HEK293T (cell line): Measurements from ENCODE around the gene XPO4.

Source experiments
- BHLHE40 ChIP-seq: fragments of 450-650 bp; IDR thresholded peaks from 2 replicates; pipeline ENCODE4 v1.6.1; 2016; ENCODE audit warnings: mild to moderate bottlenecking, moderate library complexity, borderline replicate concordance
- SP1 ChIP-seq: fragments of 450-650 bp; IDR thresholded peaks from 2 replicates; pipeline ENCODE4 v1.6.1; 2017

- no peak for TF ChIP-seq BHLHE40
- no peak for TF ChIP-seq SP1
These were observed 80.1 kb downstream of the XPO4 start for GRCh38 chr13:20822406-20822805.
